Measurements from ENCODE around the gene SCYL2.
A peak's percentile ranks its signal among the peaks of the same experiment; 100 is the strongest.
"Not testable (repeated sequence)": the region's sequence is repeated elsewhere in the genome, so short reads cannot be mapped to it uniquely, and the experiment has no call there.

The SCYL2 gene

DNA sequence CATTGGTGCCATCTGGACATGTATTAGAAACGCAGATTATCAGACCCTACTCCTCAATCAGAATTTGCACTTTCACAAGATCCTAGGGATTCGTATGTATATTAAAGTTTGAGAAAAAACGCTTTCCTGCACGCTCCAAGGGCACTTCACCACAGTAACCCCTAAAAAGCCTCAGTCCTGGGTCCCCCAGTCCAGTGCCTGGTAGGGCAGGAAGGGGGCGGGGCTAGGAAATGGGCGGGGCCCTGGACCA, 467 bp upstream of the SCYL2 start:
- H3K36me3 ChIP-seq (ENCODE audit: insufficient read depth, low read depth, low read length): no peaks in the 10 kb centered on the region
- H3K27ac ChIP-seq (ENCODE audit: low read length): peak overlapping the region; percentile 83
- H3K9ac ChIP-seq (ENCODE audit: low read depth, low read length): peak overlapping the region; percentile 92; the same call in 1 of the 2 replicates
- peaks cover 6% of the 10 kb centered on the region; the same call in 1 of the 2 replicates for H3K4me1 ChIP-seq (ENCODE audit: insufficient read depth, low read length)
- H3K4me3 ChIP-seq (ENCODE audit: low read length): peak overlapping the region; percentile 98
- H3K27me3 ChIP-seq (ENCODE audit: insufficient read depth, low read length): no peaks in the 10 kb centered on the region
- H3K9me3 ChIP-seq (ENCODE audit: insufficient read depth, low read depth, low read length): no peaks in the 10 kb centered on the region

DNA sequence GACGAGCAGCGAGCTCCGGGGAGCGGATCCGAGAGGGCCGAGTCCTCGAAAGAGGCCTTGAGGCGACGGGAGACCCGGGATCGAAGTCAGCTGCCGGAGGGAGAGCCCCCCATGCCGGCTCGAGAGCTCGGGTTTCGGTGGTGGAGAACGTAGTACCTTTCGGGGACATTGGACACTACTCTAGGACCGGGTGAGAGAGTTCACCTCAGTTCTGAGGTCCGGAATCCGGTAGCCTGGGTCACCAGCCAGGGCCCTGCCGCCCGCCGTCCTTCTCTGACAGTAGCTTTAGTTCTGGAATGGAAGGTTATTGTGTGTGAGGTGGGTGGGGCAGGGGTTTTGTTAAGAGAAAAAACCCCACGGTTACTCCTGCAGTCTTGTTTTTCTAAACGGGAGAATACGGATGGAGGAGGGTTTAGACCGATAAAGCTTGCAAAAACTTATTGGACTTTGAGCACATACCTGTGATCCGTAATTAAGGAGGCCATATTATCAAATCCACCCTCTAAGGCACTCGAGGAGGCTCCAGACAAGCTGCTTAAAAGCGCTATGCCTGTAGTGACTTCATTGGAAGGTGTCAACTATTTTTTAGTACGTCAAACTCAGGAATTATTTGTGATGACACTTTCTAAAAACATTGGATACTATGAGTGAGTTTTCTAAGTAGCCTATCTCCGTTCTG, 765 bp downstream of the SCYL2 start:
- peaks cover 6% of the 10 kb centered on the region; the same call in 1 of the 2 replicates for H3K4me1 ChIP-seq (ENCODE audit: insufficient read depth, low read length)
- no peaks in the 10 kb centered on the region for H3K9me3 ChIP-seq (ENCODE audit: insufficient read depth, low read depth, low read length)
- H3K27ac ChIP-seq (ENCODE audit: low read length): peak overlapping the region; percentile 83
- peak overlapping the region; percentile 98 for H3K4me3 ChIP-seq (ENCODE audit: low read length)
- H3K9ac ChIP-seq (ENCODE audit: low read depth, low read length): peak overlapping the region; percentile 92
- no peaks in the 10 kb centered on the region for H3K27me3 ChIP-seq (ENCODE audit: insufficient read depth, low read length)
- H3K36me3 ChIP-seq (ENCODE audit: insufficient read depth, low read depth, low read length): no peaks in the 10 kb centered on the region

DNA sequence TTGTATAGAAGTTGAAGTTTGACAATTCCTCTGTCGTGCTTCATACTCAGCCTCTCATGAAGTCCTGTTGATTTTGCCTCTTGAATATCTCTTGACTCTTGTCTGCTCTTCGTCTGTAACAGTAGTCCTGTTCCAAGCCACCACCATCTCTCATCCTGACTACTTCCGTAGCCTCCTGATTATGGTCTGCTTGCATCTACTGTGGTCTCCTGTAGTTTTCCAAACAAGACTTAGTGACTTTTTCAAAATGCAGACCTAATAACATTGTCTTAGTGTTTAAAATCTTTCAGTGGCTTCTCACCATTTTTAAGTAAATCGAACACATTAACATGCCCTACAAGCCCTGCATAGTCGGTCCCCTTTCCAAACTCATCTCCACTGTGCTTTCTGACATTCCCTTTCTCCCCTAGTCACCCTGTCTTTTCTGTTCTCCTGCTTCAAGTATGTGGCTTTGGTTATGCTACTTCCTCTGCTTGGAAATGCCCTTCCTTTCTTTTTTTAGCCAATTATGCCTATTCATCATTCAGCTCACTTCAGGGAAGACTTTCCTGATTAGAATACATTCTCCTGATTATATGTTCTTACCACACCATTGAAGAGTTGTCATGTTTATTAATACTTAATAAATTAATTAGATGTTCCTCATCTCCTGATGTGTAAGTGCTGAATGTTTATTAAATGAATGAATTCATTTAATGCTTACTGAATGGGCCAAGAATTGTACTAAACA, 2.0 kb downstream of the SCYL2 start:
- H3K9ac ChIP-seq (ENCODE audit: low read depth, low read length): peak overlapping the region; percentile 10
- peak overlapping the region; percentile 98 for H3K4me3 ChIP-seq (ENCODE audit: low read length)
- H3K4me1 ChIP-seq (ENCODE audit: insufficient read depth, low read length): peaks cover 6% of the 10 kb centered on the region; the same call in 1 of the 2 replicates
- no peak overlapping the region for H3K27ac ChIP-seq (ENCODE audit: low read length)
- H3K27me3 ChIP-seq (ENCODE audit: insufficient read depth, low read length): no peaks in the 10 kb centered on the region
- no peaks in the 10 kb centered on the region for H3K9me3 ChIP-seq (ENCODE audit: insufficient read depth, low read depth, low read length)
- H3K36me3 ChIP-seq (ENCODE audit: insufficient read depth, low read depth, low read length): no peaks in the 10 kb centered on the region

DNA sequence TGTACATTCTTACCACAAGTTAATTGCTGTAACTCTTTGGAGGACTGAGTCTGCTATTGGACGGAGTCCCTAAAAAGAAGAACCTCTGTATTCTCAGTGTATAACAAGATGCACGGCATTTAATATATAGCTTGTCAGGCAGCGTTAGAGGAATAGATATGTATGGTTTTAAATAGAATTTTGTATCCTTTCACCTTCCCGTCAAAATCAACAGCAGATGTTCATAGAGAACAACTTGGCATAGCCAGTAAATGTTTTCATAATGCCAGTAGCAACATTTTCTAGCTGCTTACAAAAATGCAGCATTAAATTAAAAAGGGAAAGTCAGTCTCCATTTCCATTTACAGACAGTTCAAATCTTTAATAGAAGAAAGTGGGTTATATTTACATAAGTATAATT, 6.8 kb downstream of the SCYL2 start:
- Histone ChIP-seq H3K36me3 (ENCODE audit: insufficient read depth, low read depth, low read length) (peaks cover 4% of the 10 kb centered on the region; the same call in 1 of the 2 replicates), H3K27ac (ENCODE audit: low read length) (no peak overlapping the region), H3K4me1 (ENCODE audit: insufficient read depth, low read length) (peaks cover under 1% of the 10 kb centered on the region; the same call in 1 of the 2 replicates), H3K9ac (ENCODE audit: low read depth, low read length) (no peak overlapping the region), H3K4me3 (ENCODE audit: low read length) (no peak overlapping the region), H3K27me3 (ENCODE audit: insufficient read depth, low read length) (no peaks in the 10 kb centered on the region), H3K9me3 (ENCODE audit: insufficient read depth, low read depth, low read length) (no peaks in the 10 kb centered on the region)

DNA sequence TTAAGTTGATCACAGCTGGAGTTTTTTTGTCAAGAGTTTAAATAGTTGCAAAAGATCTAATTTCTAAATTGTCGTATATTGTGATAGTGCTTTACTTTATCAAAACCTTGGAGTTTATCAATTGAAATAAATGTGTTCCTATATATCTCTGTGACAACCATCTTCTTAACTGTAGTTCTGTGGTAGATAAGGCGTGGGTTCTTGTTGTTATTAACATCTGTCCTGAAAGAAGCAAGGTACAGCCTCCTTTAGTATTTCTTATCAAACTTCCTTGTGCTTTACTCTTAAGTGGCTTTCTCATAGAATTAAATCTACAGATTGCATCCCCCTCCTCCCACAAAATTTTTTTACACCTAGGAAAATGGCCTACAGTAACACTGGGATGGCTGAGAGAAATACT, 7.3 kb downstream of the SCYL2 start:
- Histone ChIP-seq H3K9me3 (ENCODE audit: insufficient read depth, low read depth, low read length) (no peaks in the 10 kb centered on the region), H3K9ac (ENCODE audit: low read depth, low read length) (no peak overlapping the region), H3K4me1 (ENCODE audit: insufficient read depth, low read length) (peaks cover under 1% of the 10 kb centered on the region; the same call in 1 of the 2 replicates), H3K27ac (ENCODE audit: low read length) (no peak overlapping the region), H3K4me3 (ENCODE audit: low read length) (no peak overlapping the region), H3K36me3 (ENCODE audit: insufficient read depth, low read depth, low read length) (peaks cover 4% of the 10 kb centered on the region; the same call in 1 of the 2 replicates), H3K27me3 (ENCODE audit: insufficient read depth, low read length) (no peaks in the 10 kb centered on the region)

DNA sequence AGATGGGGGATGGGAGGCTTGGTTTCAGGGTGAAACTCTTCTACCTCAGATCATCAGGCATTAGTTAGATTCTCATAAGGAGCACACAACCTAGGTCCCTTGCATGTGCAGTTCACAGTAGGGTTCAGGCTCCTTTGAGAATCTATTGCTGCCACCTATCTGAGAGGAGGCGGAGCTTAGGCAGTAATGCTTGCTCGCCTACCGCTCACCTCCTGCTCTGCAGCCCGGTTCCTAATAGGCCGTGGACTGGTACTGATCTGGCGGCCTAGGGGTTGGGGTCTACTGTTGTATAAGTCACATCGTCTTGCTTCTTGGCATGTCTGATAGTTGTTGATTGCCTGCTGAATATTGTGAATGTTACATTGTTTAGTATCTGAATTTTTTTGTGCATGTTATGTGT, 12.2 kb downstream of the SCYL2 start:
- H3K27ac ChIP-seq (ENCODE audit: low read length): no peak overlapping the region
- no peaks in the 10 kb centered on the region for H3K9me3 ChIP-seq (ENCODE audit: insufficient read depth, low read depth, low read length)
- no peak overlapping the region for H3K9ac ChIP-seq (ENCODE audit: low read depth, low read length)
- peaks cover 5% of the 10 kb centered on the region; the same call in 1 of the 2 replicates for H3K4me1 ChIP-seq (ENCODE audit: insufficient read depth, low read length)
- H3K4me3 ChIP-seq (ENCODE audit: low read length): no peak overlapping the region
- no peaks in the 10 kb centered on the region for H3K27me3 ChIP-seq (ENCODE audit: insufficient read depth, low read length)
- H3K36me3 ChIP-seq (ENCODE audit: insufficient read depth, low read depth, low read length): peaks cover 7% of the 10 kb centered on the region; the same call in 1 of the 2 replicates

DNA sequence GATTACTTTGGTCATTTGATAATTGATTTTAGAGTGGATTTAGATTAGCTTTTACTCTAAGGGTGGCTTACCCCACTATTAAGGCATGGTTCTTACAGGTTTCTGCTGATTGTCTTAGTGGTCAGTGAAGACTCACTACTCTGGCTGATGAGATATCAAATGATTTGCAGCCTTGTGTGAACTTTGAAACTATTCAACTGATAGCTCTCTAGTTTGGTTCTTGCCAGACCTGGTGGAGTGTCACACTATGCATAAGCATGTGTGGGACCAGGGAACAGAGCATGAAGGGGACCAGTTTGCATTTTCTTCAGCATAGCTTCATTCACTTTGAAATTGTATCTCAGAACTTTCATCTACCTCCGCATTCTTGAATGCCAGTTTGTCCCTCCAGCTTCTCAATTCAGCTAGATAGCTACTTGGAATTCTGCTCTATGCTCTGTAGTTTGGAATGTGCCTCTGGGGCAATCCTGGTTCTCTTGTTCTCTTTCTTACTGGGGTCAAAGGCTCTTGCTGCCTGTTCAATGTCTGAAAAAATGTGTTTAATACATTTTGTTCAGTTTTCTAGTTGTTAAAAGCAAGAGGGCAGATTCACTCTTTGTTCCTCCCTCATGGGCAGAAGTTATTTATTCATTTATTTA, 12.7 kb downstream of the SCYL2 start:
- H3K4me3 ChIP-seq (ENCODE audit: low read length): no peak overlapping the region
- H3K27ac ChIP-seq (ENCODE audit: low read length): no peak overlapping the region
- H3K4me1 ChIP-seq (ENCODE audit: insufficient read depth, low read length): peaks cover 5% of the 10 kb centered on the region; the same call in 1 of the 2 replicates
- peaks cover 8% of the 10 kb centered on the region; the same call in 1 of the 2 replicates for H3K36me3 ChIP-seq (ENCODE audit: insufficient read depth, low read depth, low read length)
- no peaks in the 10 kb centered on the region for H3K27me3 ChIP-seq (ENCODE audit: insufficient read depth, low read length)
- H3K9me3 ChIP-seq (ENCODE audit: insufficient read depth, low read depth, low read length): no peaks in the 10 kb centered on the region
- no peak overlapping the region for H3K9ac ChIP-seq (ENCODE audit: low read depth, low read length)

DNA sequence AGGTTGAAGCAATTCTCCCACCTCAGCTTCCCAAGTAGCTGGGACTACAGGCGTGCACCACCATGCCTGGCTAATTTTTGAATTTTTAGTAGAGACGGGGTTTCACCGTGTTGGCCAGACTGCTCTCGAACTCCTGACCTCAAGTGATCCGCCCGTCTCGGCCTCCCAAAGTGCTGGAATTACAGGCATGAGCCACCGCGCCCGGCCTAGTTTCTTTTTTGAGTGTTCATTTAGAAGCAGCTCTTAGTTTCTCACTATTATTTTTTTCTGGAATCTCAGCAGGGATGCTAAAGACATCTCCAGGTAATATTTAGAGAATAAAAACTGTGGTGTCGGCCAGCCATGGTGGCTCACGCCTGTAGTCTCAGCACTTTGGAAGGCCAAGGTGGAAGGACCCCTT, 17.6 kb downstream of the SCYL2 start:
- H3K9ac ChIP-seq (ENCODE audit: low read depth, low read length); H3K27me3 ChIP-seq (ENCODE audit: insufficient read depth, low read length); H3K9me3 ChIP-seq (ENCODE audit: insufficient read depth, low read depth, low read length); H3K27ac ChIP-seq (ENCODE audit: low read length); H3K36me3 ChIP-seq (ENCODE audit: insufficient read depth, low read depth, low read length); H3K4me3 ChIP-seq (ENCODE audit: low read length); H3K4me1 ChIP-seq (ENCODE audit: insufficient read depth, low read length): not testable (repeated sequence)

DNA sequence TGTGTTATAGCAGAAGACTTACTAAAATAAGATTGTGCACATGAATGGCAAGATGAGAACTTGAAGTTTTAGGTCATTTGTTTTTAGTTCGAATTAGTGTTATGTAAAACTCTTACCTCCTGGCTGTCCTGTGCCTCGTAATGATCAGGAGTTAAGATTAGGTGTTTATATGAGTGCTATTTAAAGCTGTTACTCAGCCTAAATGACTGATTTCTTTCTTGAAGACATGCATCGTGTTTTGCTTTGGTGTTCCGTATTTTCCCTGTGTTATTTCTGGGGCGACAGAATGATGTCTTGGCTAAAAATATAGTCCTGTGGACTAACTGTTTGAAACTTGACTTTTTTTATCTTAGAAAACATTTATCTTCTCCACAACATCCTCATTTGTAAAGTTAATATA, 22.1 kb downstream of the SCYL2 start:
- peaks cover 22% of the 10 kb centered on the region for H3K36me3 ChIP-seq (ENCODE audit: insufficient read depth, low read depth, low read length)
- no peaks in the 10 kb centered on the region for H3K9me3 ChIP-seq (ENCODE audit: insufficient read depth, low read depth, low read length)

DNA sequence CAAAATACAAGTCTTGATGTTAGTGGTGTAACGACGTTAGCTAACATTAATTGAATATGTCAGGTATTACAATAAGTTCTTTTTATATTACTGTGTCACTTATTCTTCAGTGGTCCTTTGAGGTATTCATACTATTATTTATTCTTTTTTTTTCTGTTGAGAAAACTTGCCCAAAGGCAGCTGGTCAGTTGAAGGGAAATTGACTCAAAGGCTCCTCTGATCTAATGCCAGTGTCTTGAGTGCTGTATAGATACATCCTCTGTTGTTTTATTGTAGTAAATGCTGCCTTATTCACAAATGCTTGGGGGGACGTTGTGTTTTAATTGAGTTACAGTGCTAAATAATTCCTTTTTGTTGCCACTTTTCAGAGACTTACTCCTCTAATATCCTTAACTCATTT, 23.0 kb downstream of the SCYL2 start:
- Histone ChIP-seq H3K36me3 (ENCODE audit: insufficient read depth, low read depth, low read length) (peaks cover 20% of the 10 kb centered on the region), H3K4me1 (ENCODE audit: insufficient read depth, low read length) (no peaks in the 10 kb centered on the region), H3K27me3 (ENCODE audit: insufficient read depth, low read length) (no peaks in the 10 kb centered on the region), H3K9me3 (ENCODE audit: insufficient read depth, low read depth, low read length) (no peaks in the 10 kb centered on the region), H3K4me3 (ENCODE audit: low read length) (no peak overlapping the region), H3K27ac (ENCODE audit: low read length) (no peak overlapping the region), H3K9ac (ENCODE audit: low read depth, low read length) (no peak overlapping the region)

More for the DNA sequence above, 22.1 kb downstream of the SCYL2 start:
- Histone ChIP-seq H3K4me3 (ENCODE audit: low read length) (no peak overlapping the region), H3K9ac (ENCODE audit: low read depth, low read length) (no peak overlapping the region), H3K27ac (ENCODE audit: low read length) (no peak overlapping the region), H3K27me3 (ENCODE audit: insufficient read depth, low read length) (no peaks in the 10 kb centered on the region), H3K4me1 (ENCODE audit: insufficient read depth, low read length) (no peaks in the 10 kb centered on the region)

DNA sequence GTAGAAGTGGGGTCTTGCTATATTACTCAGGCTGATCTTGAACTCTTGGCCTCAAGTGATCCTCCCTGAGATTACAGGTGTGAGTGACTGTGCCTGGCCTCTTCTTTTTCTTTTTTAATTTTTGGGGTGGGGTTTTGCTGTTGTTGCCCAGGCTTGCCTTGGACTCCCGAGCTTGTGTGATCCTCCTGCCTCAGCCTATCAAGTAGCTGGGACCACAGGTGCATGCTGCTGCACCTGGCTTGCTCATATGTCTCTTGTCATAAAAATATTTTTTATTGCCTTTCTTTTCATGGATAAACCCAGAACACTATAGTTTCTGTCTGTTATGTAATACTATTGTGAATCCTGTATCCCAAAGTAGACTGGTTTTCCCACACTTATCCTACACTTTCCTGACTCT, 26.0 kb downstream of the SCYL2 start:
- peaks cover 30% of the 10 kb centered on the region for H3K36me3 ChIP-seq (ENCODE audit: insufficient read depth, low read depth, low read length)
- H3K9ac ChIP-seq (ENCODE audit: low read depth, low read length): no peak overlapping the region
- H3K27me3 ChIP-seq (ENCODE audit: insufficient read depth, low read length): no peaks in the 10 kb centered on the region
- no peaks in the 10 kb centered on the region for H3K4me1 ChIP-seq (ENCODE audit: insufficient read depth, low read length)
- no peaks in the 10 kb centered on the region for H3K9me3 ChIP-seq (ENCODE audit: insufficient read depth, low read depth, low read length)
- H3K4me3 ChIP-seq (ENCODE audit: low read length): no peak overlapping the region
- H3K27ac ChIP-seq (ENCODE audit: low read length): no peak overlapping the region

DNA sequence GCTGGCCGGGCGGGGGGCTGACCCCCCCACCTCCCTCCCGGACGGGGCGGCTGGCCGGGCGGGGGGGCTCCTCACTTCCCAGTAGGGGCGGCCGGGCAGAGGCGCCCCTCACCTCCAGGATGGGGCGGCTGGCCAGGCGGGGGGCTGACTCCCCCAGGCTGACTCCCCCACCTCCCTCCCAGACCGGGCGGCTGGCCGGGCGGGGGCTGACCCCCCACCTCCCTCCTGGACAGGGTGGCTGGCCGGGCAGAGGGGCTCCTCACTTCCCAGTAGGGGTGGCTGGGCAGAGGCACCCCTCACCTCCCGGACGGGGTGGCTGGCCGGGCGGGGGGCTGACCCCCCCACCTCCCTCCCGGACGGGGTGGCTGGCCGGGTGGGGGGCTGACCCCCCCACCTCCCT, 27.4 kb downstream of the SCYL2 start:
- H3K36me3 ChIP-seq (ENCODE audit: insufficient read depth, low read depth, low read length): peaks cover 41% of the 10 kb centered on the region
- not testable (repeated sequence) for H3K4me1 ChIP-seq (ENCODE audit: insufficient read depth, low read length); H3K27me3 ChIP-seq (ENCODE audit: insufficient read depth, low read length); H3K9me3 ChIP-seq (ENCODE audit: insufficient read depth, low read depth, low read length); H3K4me3 ChIP-seq (ENCODE audit: low read length); H3K27ac ChIP-seq (ENCODE audit: low read length); H3K9ac ChIP-seq (ENCODE audit: low read depth, low read length)
